G401.6 (cell line): ENCODE measurements around the gene CYP4Z1.
"Not testable (repeated sequence)": the region's sequence is repeated elsewhere in the genome, so short reads cannot be mapped to it uniquely, and the experiment has no call there.

Experiments
- FAIRE-seq: peaks from 2 replicates; lab custom pipeline; 2012; peaks lifted over from hg19 to GRCh38; lab: Jason Lieb, UNC

The CYP4Z1 gene

DNA sequence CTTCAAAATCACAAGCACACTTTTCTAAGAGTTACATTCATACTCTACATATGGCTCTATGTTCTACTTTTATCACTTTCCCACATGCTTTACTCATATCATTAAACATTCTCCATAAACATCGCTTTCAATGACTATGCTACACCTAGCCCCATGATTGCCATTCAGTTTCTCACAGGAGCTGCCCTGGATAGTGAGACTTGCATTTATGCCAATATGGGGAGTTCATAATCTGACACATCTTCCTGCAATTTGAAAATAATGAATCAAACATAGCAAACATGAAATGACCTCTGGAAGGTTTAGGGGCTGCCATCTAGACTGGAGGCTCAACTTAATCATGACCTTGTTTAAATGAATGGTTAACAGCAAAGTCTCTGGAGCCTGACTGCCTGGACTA is 61.2 kb downstream of the CYP4Z1 start:
- no peak for FAIRE-seq

DNA sequence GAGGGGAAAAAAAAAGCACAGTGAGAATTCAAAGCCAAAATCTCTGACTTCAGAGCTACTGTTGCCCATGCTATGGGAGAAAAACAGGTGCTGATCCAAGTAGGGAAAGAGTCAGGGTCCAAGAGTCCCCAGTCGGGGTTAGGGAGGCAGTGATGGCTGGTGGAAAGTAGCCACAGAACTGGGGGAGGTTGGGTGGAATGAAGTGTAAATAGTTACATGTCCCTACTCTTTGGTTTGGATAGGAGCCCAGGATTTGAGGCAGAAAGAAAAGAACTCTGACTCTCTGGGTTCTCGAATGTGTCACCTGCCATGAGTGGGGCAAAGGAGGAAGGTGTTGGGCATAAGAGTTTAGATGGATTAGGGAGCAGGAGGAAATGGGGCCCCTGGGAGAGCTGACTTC is 61.8 kb downstream of the CYP4Z1 start:
- not testable (repeated sequence) for FAIRE-seq

- not testable (repeated sequence) for FAIRE-seq
These were observed 62.6 kb downstream of the CYP4Z1 start for GRCh38 chr1:47129489-47130230.

DNA sequence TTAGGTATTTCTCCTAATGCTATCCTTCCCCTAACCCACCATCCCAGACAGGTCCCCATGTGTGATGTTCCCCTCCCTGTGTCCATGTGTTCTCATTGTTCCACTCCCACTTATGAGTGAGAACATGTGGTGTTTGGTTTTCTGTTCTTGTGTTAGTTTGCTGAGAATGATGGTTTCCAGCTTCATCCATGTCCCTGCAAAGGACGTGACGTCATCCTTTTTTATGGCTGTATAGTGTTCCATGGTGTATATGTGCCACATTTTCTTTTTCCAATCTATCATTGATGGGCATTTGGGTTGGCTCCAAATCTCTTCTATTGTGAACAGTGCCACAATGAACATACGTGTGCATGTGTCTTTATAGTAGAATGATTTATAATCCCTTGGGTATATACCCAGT is 65.6 kb downstream of the CYP4Z1 start:
- not testable (repeated sequence) for FAIRE-seq

GRCh38 chr1:47137198-47137597 is 70.2 kb downstream of the CYP4Z1 start, which contains the start of gene CYP4A22:
CYP4A22 (plus strand) TSS chr1:47137441; CDS start chr1:47137486, 45 bp downstream.
- no peak for FAIRE-seq

GRCh38 chr1:47137925-47138615 is 71.0 kb downstream of the CYP4Z1 start:
- FAIRE-seq: no peak

GRCh38 chr1:47140358-47140757 is 73.3 kb downstream of the CYP4Z1 start:
- not testable (repeated sequence) for FAIRE-seq

DNA sequence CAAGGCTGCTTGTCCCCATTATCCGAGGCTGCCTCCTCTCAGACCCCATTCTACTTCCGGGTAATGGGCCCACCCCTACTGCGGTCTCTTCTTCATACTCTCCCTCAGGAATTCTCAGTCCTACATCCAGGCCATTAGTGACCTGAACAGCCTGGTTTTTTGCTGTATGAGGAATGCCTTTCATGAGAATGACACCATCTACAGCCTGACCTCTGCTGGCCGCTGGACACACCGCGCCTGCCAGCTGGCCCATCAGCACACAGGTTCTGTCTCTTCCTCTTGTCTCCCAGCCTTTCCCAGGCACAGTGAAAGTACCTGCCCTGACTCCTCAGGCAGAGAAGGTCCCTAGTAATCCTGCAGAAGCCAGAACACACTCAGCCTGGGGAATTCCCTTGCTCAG is 76.6 kb downstream of the CYP4Z1 start:
- FAIRE-seq: not testable (repeated sequence)

DNA sequence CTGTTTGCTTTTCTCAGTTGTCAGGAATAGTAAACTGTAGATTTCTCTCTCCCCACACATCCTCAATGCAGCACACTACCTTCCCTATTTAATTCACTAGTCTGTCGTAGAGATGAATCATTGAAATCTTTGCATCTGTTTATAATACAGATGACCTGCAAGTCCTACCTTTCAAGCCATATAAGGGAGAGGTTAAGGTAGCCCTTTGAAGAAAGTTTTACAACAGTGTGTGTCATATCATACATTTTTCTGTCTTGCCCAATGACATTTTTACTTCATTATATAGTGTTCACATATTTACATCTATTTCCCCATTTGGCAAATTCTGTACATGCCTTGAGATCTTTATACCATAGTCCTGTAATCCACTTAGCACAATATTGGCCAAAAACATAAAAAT is 79.5 kb downstream of the CYP4Z1 start:
- not testable (repeated sequence) for FAIRE-seq

DNA sequence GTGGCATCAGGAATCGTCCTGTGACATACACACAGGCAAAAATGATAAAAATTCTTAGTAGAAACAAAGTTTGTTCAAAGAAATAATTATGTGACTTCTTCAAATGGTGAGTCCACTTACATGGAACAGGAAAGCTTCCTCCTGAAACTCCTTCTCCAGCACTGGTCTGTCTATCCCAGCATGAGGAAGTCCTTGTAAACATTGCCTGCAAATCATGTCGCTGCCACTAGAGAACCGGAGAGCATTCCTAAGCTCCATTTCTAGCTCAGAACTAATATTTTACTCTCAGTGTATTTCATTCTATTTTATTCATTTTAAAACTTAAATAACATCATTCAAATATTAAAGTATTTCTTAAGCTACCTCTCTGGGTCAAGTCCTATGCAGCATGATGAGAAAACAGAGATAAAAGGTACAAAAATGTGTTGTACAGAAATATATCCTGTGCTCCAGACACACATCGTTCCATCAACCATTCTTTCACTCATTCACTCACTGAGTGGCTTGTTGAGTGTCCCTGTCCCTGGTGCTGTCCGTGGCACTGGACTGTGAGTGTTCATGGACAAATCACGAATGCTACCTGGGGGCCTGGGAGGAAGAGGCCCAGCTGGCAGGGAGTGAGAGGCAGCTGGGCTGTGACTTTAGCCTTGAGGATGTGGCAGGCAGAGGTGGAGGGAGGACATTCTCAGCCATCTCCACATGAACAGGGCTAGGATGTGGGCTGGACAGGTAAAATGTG is 80.2 kb downstream of the CYP4Z1 start:
- no peak for FAIRE-seq

GRCh38 chr1:47149162-47149561 is 82.1 kb downstream of the CYP4Z1 start:
- not testable (repeated sequence) for FAIRE-seq

- FAIRE-seq: not testable (repeated sequence)
These were observed 89.4 kb downstream of the CYP4Z1 start for GRCh38 chr1:47156457-47156856.

GRCh38 chr1:47157957-47158356 is 90.9 kb downstream of the CYP4Z1 start:
- not testable (repeated sequence) for FAIRE-seq

DNA sequence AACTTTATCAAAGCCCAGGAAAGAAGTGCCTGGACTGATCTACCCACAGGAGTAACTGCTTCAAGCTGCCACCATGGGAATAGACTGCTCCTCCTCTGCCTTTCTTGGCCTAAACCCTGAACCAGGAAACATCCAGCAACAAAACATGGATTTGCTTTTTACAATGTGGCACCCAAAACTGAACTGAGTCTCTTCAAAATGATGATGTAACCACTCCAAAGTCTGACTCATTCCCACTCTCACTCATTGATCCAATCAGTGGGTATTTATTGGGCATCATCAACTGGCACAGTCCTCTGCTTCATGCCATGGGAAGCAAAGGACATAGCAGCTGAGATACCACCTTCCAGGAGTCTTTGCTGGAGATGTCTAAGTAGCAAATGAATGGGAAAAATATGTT is 93.7 kb downstream of the CYP4Z1 start:
- FAIRE-seq: no peak

DNA sequence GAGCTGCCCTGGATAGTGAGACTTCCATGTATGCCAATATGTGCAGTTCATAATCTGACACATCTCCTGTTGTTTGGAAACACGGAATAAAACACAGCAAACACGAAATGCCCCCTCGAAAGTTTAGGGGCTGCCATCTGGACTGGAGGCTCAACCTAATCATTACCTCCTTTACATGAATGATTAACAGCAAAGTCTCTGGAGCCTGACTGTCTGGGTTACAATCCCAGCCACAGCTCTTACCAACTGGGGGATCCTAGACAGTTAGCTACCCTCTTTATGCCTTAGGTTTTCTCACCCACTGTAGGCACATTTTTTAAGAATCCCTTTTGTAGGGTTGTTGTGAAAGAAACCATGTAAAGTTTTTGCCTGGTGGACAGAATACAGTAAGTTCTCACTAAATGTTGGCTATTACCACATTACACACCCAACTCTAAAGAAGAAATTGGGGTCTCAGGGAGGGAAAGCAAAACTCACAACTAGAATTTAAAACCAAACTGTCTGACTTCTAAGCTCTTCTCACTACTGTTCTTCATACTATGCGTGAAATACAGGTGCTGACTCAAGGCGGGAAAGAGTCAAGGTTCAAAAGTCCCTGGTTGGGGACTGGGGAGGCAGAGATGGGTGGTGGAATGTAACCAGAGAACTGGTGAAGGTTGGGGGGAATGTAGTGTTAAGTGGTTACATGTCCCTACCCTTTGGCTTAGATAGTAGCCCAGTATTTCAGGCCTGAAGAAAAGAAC is 94.4 kb downstream of the CYP4Z1 start:
- FAIRE-seq: no peak

DNA sequence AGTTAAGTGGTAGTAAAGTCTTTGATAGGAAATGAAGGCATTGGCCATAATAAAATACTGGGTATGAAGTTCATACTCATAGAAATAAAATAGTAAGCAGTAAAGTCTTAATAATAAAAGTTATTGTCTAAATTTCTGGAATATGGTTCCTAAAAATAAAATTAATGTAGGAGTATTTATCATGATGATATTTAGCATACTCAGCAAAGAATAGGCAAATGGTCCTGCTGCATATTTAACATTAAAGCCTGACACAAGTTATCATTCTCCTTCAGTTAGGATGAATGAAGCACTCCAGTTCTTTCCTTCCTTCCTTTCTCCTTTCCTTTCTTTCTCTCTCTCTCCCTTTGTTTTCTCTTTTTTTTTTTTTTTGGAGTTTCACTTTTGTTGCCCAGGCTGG is 97.5 kb downstream of the CYP4Z1 start:
- FAIRE-seq: no peak
